GM03348 (cell line): ENCODE measurements around the gene RSPH10B2.
"Not testable (repeated sequence)": the region's sequence is repeated elsewhere in the genome, so short reads cannot be mapped to it uniquely, and the experiment has no call there.

Experiments
- DNase-seq: peaks from one replicate; pipeline ENCODE4 v3.0.0; 2012; ENCODE audit warnings: low spot score

RSPH10B2 gene

GRCh38 chr7:6789353-6789752, 35.5 kb downstream of the RSPH10B2 start:
- not testable (repeated sequence) for DNase-seq

GRCh38 chr7:6792113-6792872, 38.4 kb downstream of the RSPH10B2 start:
- not testable (repeated sequence) for DNase-seq

- DNase-seq, result not testable (repeated sequence)
These were observed 40.4 kb downstream of the RSPH10B2 start for GRCh38 chr7:6794276-6794675.

- DNase-seq, result not testable (repeated sequence)
These were observed 43.3 kb downstream of the RSPH10B2 start for GRCh38 chr7:6797218-6797617.

GRCh38 chr7:6798047-6798446, 44.1 kb downstream of the RSPH10B2 start:
- not testable (repeated sequence) for DNase-seq

- DNase-seq, result not testable (repeated sequence)
These were observed 46.0 kb downstream of the RSPH10B2 start for GRCh38 chr7:6799887-6800286.

- DNase-seq, result not testable (repeated sequence)
These were observed 46.4 kb downstream of the RSPH10B2 start for GRCh38 chr7:6800331-6800730.

GRCh38 chr7:6807393-6807918, 53.6 kb downstream of the RSPH10B2 start:
- not testable (repeated sequence) for DNase-seq

GRCh38 chr7:6807959-6808358, 54.1 kb downstream of the RSPH10B2 start:
- DNase-seq, result not testable (repeated sequence)

- DNase-seq, result not testable (repeated sequence)
These were observed 59.1 kb downstream of the RSPH10B2 start for GRCh38 chr7:6813011-6813410.

GRCh38 chr7:6815470-6815869, 61.6 kb downstream of the RSPH10B2 start:
- not testable (repeated sequence) for DNase-seq

- DNase-seq, result not testable (repeated sequence)
These were observed 67.7 kb downstream of the RSPH10B2 start for GRCh38 chr7:6821622-6822021.

- not testable (repeated sequence) for DNase-seq
These were observed 71.6 kb downstream of the RSPH10B2 start for GRCh38 chr7:6825236-6826125.

- not testable (repeated sequence) for DNase-seq
These were observed 72.2 kb downstream of the RSPH10B2 start, which contains the start of gene CCZ1B for GRCh38 chr7:6826151-6826550. TSS of gene CCZ1B (minus strand) at chr7:6826275. CDS start at chr7:6826197, 78 bp downstream.

GRCh38 chr7:6827180-6827579, 73.3 kb downstream of the RSPH10B2 start:
- not testable (repeated sequence) for DNase-seq

- DNase-seq, result not testable (repeated sequence)
These were observed 75.7 kb downstream of the RSPH10B2 start for GRCh38 chr7:6829616-6830015.

- not testable (repeated sequence) for DNase-seq
These were observed 76.1 kb downstream of the RSPH10B2 start for GRCh38 chr7:6830026-6830425.

GRCh38 chr7:6831018-6831725, 77.3 kb downstream of the RSPH10B2 start:
- DNase-seq, result no peak

GRCh38 chr7:6833636-6834035, 79.7 kb downstream of the RSPH10B2 start:
- no peak for DNase-seq

GRCh38 chr7:6835521-6835920, 81.6 kb downstream of the RSPH10B2 start:
- DNase-seq, result not testable (repeated sequence)

- not testable (repeated sequence) for DNase-seq
These were observed 83.2 kb downstream of the RSPH10B2 start for GRCh38 chr7:6837081-6837480.
